HepG2 (cell line): ENCODE measurements around the gene PIK3C3. TPM values are rescaled to one million over a fixed set of nuclear protein-coding genes. Genes with fewer than 3 reads are reported as not detected.

Experiments used
- ATAC-seq: fragments of 200-7000 bp; cut with Tn5 transposase; 3 replicates; pipeline ENCODE4 v1.9.1; 2020; ENCODE audit warnings: mild to moderate bottlenecking, moderate library complexity
- BruUV-seq: library from RNA; stranded (reverse); fragments of 400-500 nt; replicated peaks from 2 replicates; lab custom pipeline; 2021; lab: Mats Ljungman, UMichigan
- CTCF ChIA-PET: fragments of 300-600 bp; formaldehyde crosslinking; extraction: SDS; loops from one replicate; lab custom pipeline; 2021; ENCODE audit warnings: low total read pairs, inconsistent platforms, low intra/inter-chr PET ratio; lab: Yijun Ruan, JAX
- POLR2A ChIA-PET: fragments of 350-600 bp; sonication (Branson Sonifier 250); formaldehyde crosslinking; loops from one replicate; lab custom pipeline; 2020; ENCODE audit warnings: antibody characterized with exemption, inconsistent platforms; lab: Yijun Ruan, JAX
- DNase-seq: peaks from one replicate; pipeline ENCODE4 v3.0.0-alpha.2; 2015; ENCODE audit warnings: low spot score
- FAIRE-seq: peaks from 3 replicates; lab custom pipeline; 2011; peaks lifted over from hg19 to GRCh38; lab: Jason Lieb, UNC
- H2AFZ ChIP-seq: one replicate; pipeline ENCODE4 v1.6.1; 2011; ENCODE audit warnings: low read length, inconsistent platforms
- H3K27ac ChIP-seq: fragments of 300-600 bp; 3 replicates; pipeline ENCODE4 v1.8.0; 2011; ENCODE audit warnings: mixed run types, mild to moderate bottlenecking, mixed read lengths, low read length, inconsistent platforms; ENCODE audit not compliant: insufficient read depth; ENCODE audit errors: extremely low read length
- H3K27me3 ChIP-seq, 2 experiments: fragments of 200-600 bp in 1 of 2; 2 replicates in 1 of 2; 3 replicates in 1 of 2; pipeline versions ENCODE4 v1.6.0 to v1.8.0; 2011; ENCODE audit warnings: low read length in 2 of 2, mild to moderate bottlenecking in 2 of 2, moderate library complexity in 2 of 2, inconsistent platforms in 1 of 2; ENCODE audit not compliant: insufficient read depth in 2 of 2, control insufficient read depth in 1 of 2
- H3K36me3 ChIP-seq, 2 experiments: fragments of 200-600 bp in 1 of 2; replicated peaks in 1 of 2; 2 replicates in 1 of 2; 3 replicates in 1 of 2; pipeline versions ENCODE4 v1.5.1 to v1.8.0; 2011; ENCODE audit warnings: low read length in 2 of 2, inconsistent platforms in 1 of 2; ENCODE audit not compliant: insufficient read depth in 2 of 2, control insufficient read depth in 1 of 2
- H3K4me1 ChIP-seq: 2 replicates; pipeline ENCODE4 v1.5.1; 2012; ENCODE audit warnings: low read length, inconsistent platforms; ENCODE audit not compliant: insufficient read depth
- H3K4me2 ChIP-seq: 2 replicates; pipeline ENCODE4 v1.6.0; 2011; ENCODE audit warnings: low read depth, low read length, inconsistent platforms
- H3K4me3 ChIP-seq, 3 experiments: fragments of 200-600 bp in 1 of 3; sonication (generic), shearing (Covaris generic) in 1 of 3; replicated peaks in 1 of 3; 2 replicates each; pipeline ENCODE4 v1.5.1; 2011 to 2016; ENCODE audit warnings: low read length in 3 of 3, inconsistent platforms in 2 of 3, low read depth in 2 of 3, mild to moderate bottlenecking in 2 of 3, control low read depth in 1 of 3, mixed read lengths in 1 of 3; ENCODE audit not compliant: insufficient read depth in 1 of 3
- H3K79me2 ChIP-seq: one replicate; pipeline ENCODE4 v1.6.1; 2011; ENCODE audit warnings: low read length, inconsistent platforms; ENCODE audit not compliant: insufficient read depth
- H3K9ac ChIP-seq: 2 replicates; pipeline ENCODE4 v1.6.0; 2011; ENCODE audit warnings: mild to moderate bottlenecking, low read depth, low read length, inconsistent platforms; ENCODE audit not compliant: insufficient read depth
- H3K9me3 ChIP-seq: 2 replicates; pipeline ENCODE4 v1.5.1; 2012; ENCODE audit warnings: mild to moderate bottlenecking, low read length
- H4K20me1 ChIP-seq: 2 replicates; pipeline ENCODE4 v1.6.0; 2011; ENCODE audit warnings: inconsistent platforms, mild to moderate bottlenecking, low read length, moderate library complexity; ENCODE audit not compliant: insufficient read depth
- ELF1 ChIP-seq: sonication (generic); formaldehyde crosslinking; IDR thresholded peaks from 2 replicates; pipeline ENCODE4 v1.4.0; 2020; ENCODE audit warnings: missing genetic modification reagents
- ERF ChIP-seq: IDR thresholded peaks from 2 replicates; pipeline ENCODE4 v1.6.1; 2018; ENCODE audit warnings: missing biosample characterization, missing genetic modification reagents
- ETV5 ChIP-seq: IDR thresholded peaks from 2 replicates; pipeline ENCODE4 v1.6.1; 2018; ENCODE audit warnings: missing biosample characterization, missing genetic modification reagents, inconsistent platforms, borderline replicate concordance
- FOSL1 ChIP-seq: sonication (generic); formaldehyde crosslinking; IDR thresholded peaks from 2 replicates; pipeline ENCODE4 v1.9.0; 2021; ENCODE audit warnings: missing genetic modification reagents, borderline replicate concordance
- FOSL2 ChIP-seq: sonication (generic); formaldehyde crosslinking; IDR thresholded peaks from 2 replicates; pipeline ENCODE4 v1.4.0; 2020; ENCODE audit warnings: missing genetic modification reagents
- GZF1 ChIP-seq: sonication (generic); formaldehyde crosslinking; IDR thresholded peaks from 2 replicates; pipeline ENCODE4 v1.5.1; 2020; ENCODE audit warnings: mild to moderate bottlenecking, missing genetic modification reagents
- KLF9 ChIP-seq: IDR thresholded peaks from 2 replicates; pipeline ENCODE4 v1.6.1; 2016; ENCODE audit warnings: low read depth
- POLR2G ChIP-seq: fragments of 200-400 bp; formaldehyde crosslinking; IDR thresholded peaks from 2 replicates; pipeline ENCODE4 v1.6.1; 2018; ENCODE audit warnings: mild to moderate bottlenecking, low read depth, low read length, moderate library complexity
- SIX4 ChIP-seq: sonication (generic); formaldehyde crosslinking; IDR thresholded peaks from 2 replicates; pipeline ENCODE4 v1.4.0; 2020; ENCODE audit warnings: missing genetic modification reagents
- U2AF2 ChIP-seq: fragments of 200-400 bp; formaldehyde crosslinking; IDR thresholded peaks from 2 replicates; pipeline ENCODE4 v1.6.1; 2017; ENCODE audit warnings: low read depth, mild to moderate bottlenecking, low read length
- ZBTB38 ChIP-seq: sonication (generic); formaldehyde crosslinking; IDR thresholded peaks from 2 replicates; pipeline ENCODE4 v1.5.1; 2020; ENCODE audit warnings: mild to moderate bottlenecking, missing genetic modification reagents
- ZEB1 ChIP-seq: IDR thresholded peaks from 2 replicates; pipeline ENCODE4 v1.6.1; 2012; ENCODE audit warnings: mild to moderate bottlenecking, low read depth, inconsistent platforms; ENCODE audit not compliant: insufficient replicate concordance
- ZNF570 ChIP-seq: sonication (generic); formaldehyde crosslinking; IDR thresholded peaks from 2 replicates; pipeline ENCODE4 v1.4.0; 2020; ENCODE audit warnings: mild to moderate bottlenecking, missing genetic modification reagents, borderline replicate concordance
- ZNF619 ChIP-seq: sonication (generic); formaldehyde crosslinking; IDR thresholded peaks from 2 replicates; pipeline ENCODE4 v1.4.0; 2020; ENCODE audit warnings: mild to moderate bottlenecking, missing genetic modification reagents
- ZNF761 ChIP-seq: sonication (generic); formaldehyde crosslinking; conservative IDR thresholded peaks from 2 replicates; pipeline ENCODE4 v1.4.0; 2020; ENCODE audit warnings: mild to moderate bottlenecking, missing genetic modification reagents
- WGBS: methylation state at CpG from one replicate; pipeline ENCODE4 v1.1.6; 2017; ENCODE audit warnings: low lambda C conversion rate; 5-methylcytosine and 5-hydroxymethylcytosine counted together
- in situ Hi-C: cut with HindIII; loops from 2 replicates; pipeline ENCODE4 v1.10.0; 2017; ENCODE audit warnings: low pct_unique_long_range_greater_than_20kb; ENCODE audit not compliant: extremely low pct_ligation_motif_present
- intact Hi-C: fragments of 100-400 bp; cut with micrococcal nuclease; formaldehyde crosslinking; loops from one replicate; pipeline ENCODE4 v1.10.0; 2022; ENCODE audit not compliant: unreplicated experiment
- polyA plus RNA-seq, 8 experiments: library from polyadenylated mRNA; depleted of rRNA in 3 of 8; stranded (reverse) in 7 of 8; unstranded in 1 of 8; fragments of >200 nt; fragmentation: Illumina TruSeq in 4 of 8; extraction: Trizol in 4 of 8; gene quantifications; 2 replicates each; pipeline versions ENCODE4 v1.2.1 to v1.2.3, GENCODE V29; 2011 to 2016; ENCODE audit warnings: low read depth in 4 of 8, missing spikeins in 1 of 8, mixed read lengths in 1 of 8; ENCODE audit not compliant: insufficient read depth in 1 of 8
- total RNA-seq, 5 experiments: library from RNA; depleted of rRNA; stranded (reverse); fragments of >200 nt; fragmentation: Illumina TruSeq; extraction: Trizol; gene quantifications; 2 replicates each; pipeline ENCODE4 v1.2.3, GENCODE V29; 2016; ENCODE audit warnings: low read depth in 1 of 5
- TF ChIP-seq, protein P1 (sequence below): sonication (generic); formaldehyde crosslinking; IDR thresholded peaks from 2 replicates; pipeline ENCODE4 v1.4.0; 2020; ENCODE audit warnings: missing genetic modification reagents, borderline replicate concordance
- TF ChIP-seq, protein P2 (sequence below): sonication (generic); formaldehyde crosslinking; IDR thresholded peaks from 2 replicates; pipeline ENCODE4 v1.8.1; 2022; ENCODE audit warnings: mild to moderate bottlenecking, missing genetic modification reagents
- TF ChIP-seq, protein P3 (sequence below): sonication (generic); formaldehyde crosslinking; IDR thresholded peaks from 2 replicates; pipeline ENCODE4 v1.8.0; 2022; ENCODE audit warnings: low read depth, missing genetic modification reagents
- TF ChIP-seq, protein P4 (sequence below): sonication (generic); formaldehyde crosslinking; IDR thresholded peaks from 2 replicates; pipeline ENCODE4 v1.8.0; 2022; ENCODE audit warnings: missing genetic modification reagents, low read depth, mild to moderate bottlenecking, borderline replicate concordance

PIK3C3 gene
- total and polyA plus RNA-seq, 2 of the 13 experiments (the other 11 are each of a cell fraction or from before 2014, with no cell fraction given), result 42.8 to 46.4 TPM

DNA sequence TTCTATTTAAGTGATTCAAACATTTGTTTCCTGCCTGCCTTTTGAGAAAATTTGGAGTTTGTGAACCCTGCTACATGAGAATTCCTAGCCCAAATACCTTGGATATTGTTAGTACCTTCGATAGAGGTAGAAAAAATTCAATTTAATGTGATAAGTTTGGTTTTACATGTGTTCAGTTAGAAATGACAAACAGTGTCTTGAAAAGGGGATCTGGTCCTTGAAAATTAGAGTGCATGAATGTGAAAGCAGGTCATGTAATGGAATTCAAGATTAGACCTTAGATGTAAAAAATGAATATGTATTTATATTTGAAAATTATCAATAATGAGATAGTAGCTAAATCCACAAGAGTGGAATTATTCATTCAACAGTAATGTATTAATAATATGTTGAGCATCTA lies 70.5 kb downstream of the PIK3C3 start:
- no TSS peak for BruUV-seq
- Histone ChIP-seq H2AFZ (no peak overlapping the region), H3K9ac (no peak overlapping the region), H3K9me3 (no peaks in the 10 kb centered on the region), H3K36me3 (peaks cover 2 to 15% of the 10 kb centered on the region in 2 experiments; a peak in 4 of 5 replicates), H3K27ac (no peak overlapping the region), H3K4me3 (no peak overlapping the region), H3K4me1 (no peaks in the 10 kb centered on the region), H4K20me1 (no peaks in the 10 kb centered on the region), H3K4me2 (no peak overlapping the region), H3K79me2 (no peaks in the 10 kb centered on the region), H3K27me3 (no peaks in the 10 kb centered on the region)
- DNase-seq (no peak), ATAC-seq (no peak), FAIRE-seq (no peak)
- in situ Hi-C loops, result no loop called here
- 100% methylated on average over 1 of the region's 1 CpG for WGBS
- ChIA-PET POLR2A (no interaction called here), CTCF (no interaction called here)
- intact Hi-C loops, result no loop called here
- TF ChIP-seq ZNF761 (no peak), ZNF570 (CRISPR knock-in tag) (no peak), ETV5 (no peak), POLR2G (no peak), GZF1 (CRISPR knock-in tag) (no peak), FOSL2 (CRISPR knock-in tag) (no peak), KLF9 (no peak), ZNF619 (CRISPR knock-in tag) (no peak), ZEB1 (no peak), ERF (CRISPR knock-in tag) (no peak), ELF1 (CRISPR knock-in tag) (no peak), U2AF2 (no peak), SIX4 (CRISPR knock-in tag) (no peak), FOSL1 (CRISPR knock-in tag) (no peak), ZBTB38 (CRISPR knock-in tag) (no peak)
- TF ChIP-seq, protein P1, sequence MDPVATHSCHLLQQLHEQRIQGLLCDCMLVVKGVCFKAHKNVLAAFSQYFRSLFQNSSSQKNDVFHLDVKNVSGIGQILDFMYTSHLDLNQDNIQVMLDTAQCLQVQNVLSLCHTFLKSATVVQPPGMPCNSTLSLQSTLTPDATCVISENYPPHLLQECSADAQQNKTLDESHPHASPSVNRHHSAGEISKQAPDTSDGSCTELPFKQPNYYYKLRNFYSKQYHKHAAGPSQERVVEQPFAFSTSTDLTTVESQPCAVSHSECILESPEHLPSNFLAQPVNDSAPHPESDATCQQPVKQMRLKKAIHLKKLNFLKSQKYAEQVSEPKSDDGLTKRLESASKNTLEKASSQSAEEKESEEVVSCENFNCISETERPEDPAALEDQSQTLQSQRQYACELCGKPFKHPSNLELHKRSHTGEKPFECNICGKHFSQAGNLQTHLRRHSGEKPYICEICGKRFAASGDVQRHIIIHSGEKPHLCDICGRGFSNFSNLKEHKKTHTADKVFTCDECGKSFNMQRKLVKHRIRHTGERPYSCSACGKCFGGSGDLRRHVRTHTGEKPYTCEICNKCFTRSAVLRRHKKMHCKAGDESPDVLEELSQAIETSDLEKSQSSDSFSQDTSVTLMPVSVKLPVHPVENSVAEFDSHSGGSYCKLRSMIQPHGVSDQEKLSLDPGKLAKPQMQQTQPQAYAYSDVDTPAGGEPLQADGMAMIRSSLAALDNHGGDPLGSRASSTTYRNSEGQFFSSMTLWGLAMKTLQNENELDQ (CRISPR knock-in tag), result no peak
- TF ChIP-seq, protein P2, sequence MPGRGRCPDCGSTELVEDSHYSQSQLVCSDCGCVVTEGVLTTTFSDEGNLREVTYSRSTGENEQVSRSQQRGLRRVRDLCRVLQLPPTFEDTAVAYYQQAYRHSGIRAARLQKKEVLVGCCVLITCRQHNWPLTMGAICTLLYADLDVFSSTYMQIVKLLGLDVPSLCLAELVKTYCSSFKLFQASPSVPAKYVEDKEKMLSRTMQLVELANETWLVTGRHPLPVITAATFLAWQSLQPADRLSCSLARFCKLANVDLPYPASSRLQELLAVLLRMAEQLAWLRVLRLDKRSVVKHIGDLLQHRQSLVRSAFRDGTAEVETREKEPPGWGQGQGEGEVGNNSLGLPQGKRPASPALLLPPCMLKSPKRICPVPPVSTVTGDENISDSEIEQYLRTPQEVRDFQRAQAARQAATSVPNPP (CRISPR knock-in tag), result no peak
- TF ChIP-seq, protein P3, sequence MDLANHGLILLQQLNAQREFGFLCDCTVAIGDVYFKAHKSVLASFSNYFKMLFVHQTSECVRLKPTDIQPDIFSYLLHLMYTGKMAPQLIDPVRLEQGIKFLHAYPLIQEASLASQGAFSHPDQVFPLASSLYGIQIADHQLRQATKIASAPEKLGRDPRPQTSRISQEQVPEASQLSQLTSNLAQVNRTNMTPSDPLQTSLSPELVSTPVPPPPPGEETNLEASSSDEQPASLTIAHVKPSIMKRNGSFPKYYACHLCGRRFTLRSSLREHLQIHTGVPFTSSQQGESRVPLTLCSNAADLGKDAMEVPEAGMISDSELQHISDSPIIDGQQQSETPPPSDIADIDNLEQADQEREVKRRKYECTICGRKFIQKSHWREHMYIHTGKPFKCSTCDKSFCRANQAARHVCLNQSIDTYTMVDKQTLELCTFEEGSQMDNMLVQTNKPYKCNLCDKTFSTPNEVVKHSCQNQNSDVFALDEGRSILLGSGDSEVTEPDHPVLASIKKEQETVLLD (CRISPR knock-in tag), result no peak
- TF ChIP-seq, protein P4, sequence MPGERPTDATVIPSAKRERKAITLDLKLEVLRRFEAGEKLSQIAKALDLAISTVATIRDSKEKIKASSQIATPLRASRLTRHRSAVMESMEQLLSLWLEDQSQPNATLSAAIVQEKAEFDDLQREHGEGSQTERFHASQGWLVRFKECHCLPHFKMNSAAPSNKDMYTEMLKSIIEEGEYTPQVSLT (CRISPR knock-in tag), result no peak
